Liver (tissue), 9 donors: Measurements from ENCODE around the gene ADNP. TPM values are rescaled to one million over a fixed set of nuclear protein-coding genes. Genes with fewer than 3 reads are reported as not detected.

Experiments used
- DNase-seq: peaks from one replicate; pipeline ENCODE4 v3.0.0-alpha.2; 2017; ENCODE audit warnings: low spot score
- H3K27ac ChIP-seq, 2 donors: one replicate each; pipeline ENCODE4 v1.7.0; 2013; ENCODE audit warnings: inconsistent platforms in 2 of 2, low read length in 2 of 2, control low read depth in 1 of 2, low read depth in 1 of 2, mild to moderate bottlenecking in 1 of 2
- H3K27me3 ChIP-seq, 4 donors: one replicate each; pipeline versions ENCODE4 v1.6.1 to v1.7.0; 2013; ENCODE audit warnings: low read length in 3 of 4, inconsistent platforms in 1 of 4, mild to moderate bottlenecking in 1 of 4, moderate library complexity in 1 of 4; ENCODE audit not compliant: control insufficient read depth in 4 of 4, insufficient read depth in 4 of 4
- H3K36me3 ChIP-seq, 4 donors: one replicate each; pipeline versions ENCODE4 v1.6.1 to v1.7.0; 2013; ENCODE audit warnings: low read length in 3 of 4, mild to moderate bottlenecking in 3 of 4, low read depth in 1 of 4, moderate library complexity in 1 of 4; ENCODE audit not compliant: control insufficient read depth in 4 of 4, insufficient read depth in 3 of 4
- H3K4me1 ChIP-seq, 4 donors: one replicate each; pipeline versions ENCODE4 v1.6.1 to v1.7.0; 2013; ENCODE audit warnings: low read length in 3 of 4, mild to moderate bottlenecking in 3 of 4, moderate library complexity in 1 of 4; ENCODE audit not compliant: control insufficient read depth in 4 of 4, insufficient read depth in 4 of 4
- H3K4me3 ChIP-seq, 3 donors: one replicate each; pipeline versions ENCODE4 v1.6.1 to v1.7.0; 2013; ENCODE audit warnings: low read length in 3 of 3, control low read depth in 1 of 3, low read depth in 1 of 3, mild to moderate bottlenecking in 1 of 3
- H3K9ac ChIP-seq, 2 donors: one replicate each; pipeline ENCODE4 v1.7.0; 2013; ENCODE audit warnings: low read length in 2 of 2, mild to moderate bottlenecking in 2 of 2, moderate library complexity in 2 of 2, control low read depth in 1 of 2, low read depth in 1 of 2
- H3K9me3 ChIP-seq, 4 donors: one replicate each; pipeline versions ENCODE4 v1.6.1 to v1.7.0; 2013; ENCODE audit warnings: low read length in 3 of 4; ENCODE audit not compliant: control insufficient read depth in 4 of 4
- CTCF ChIP-seq: fragments of 150-350 bp; IDR thresholded peaks from 2 replicates; pipeline ENCODE4 v1.5.1; 2017; ENCODE audit warnings: improper control_type of control experiment, low read depth, low read length; ENCODE audit not compliant: missing input control
- EGR1 ChIP-seq, 2 donors: IDR thresholded peaks; 2 replicates each; pipeline ENCODE4 v1.6.1; 2016 to 2018; ENCODE audit warnings: antibody characterized with exemption in 2 of 2, low read depth in 2 of 2
- FOXA2 ChIP-seq: IDR thresholded peaks from 2 replicates; pipeline ENCODE4 v1.6.1; 2016; ENCODE audit warnings: antibody characterized with exemption
- GABPA ChIP-seq, 2 donors: IDR thresholded peaks in 1 of 2; conservative IDR thresholded peaks in 1 of 2; 2 replicates each; pipeline ENCODE4 v1.6.1; 2016; ENCODE audit warnings: antibody characterized with exemption in 2 of 2, mild to moderate bottlenecking in 1 of 2, moderate library complexity in 1 of 2
- HNF4G ChIP-seq: IDR thresholded peaks from 2 replicates; pipeline ENCODE4 v1.6.1; 2016; ENCODE audit warnings: antibody characterized with exemption
- JUND ChIP-seq, 2 donors: IDR thresholded peaks; 2 replicates each; pipeline ENCODE4 v1.6.1; 2016; ENCODE audit warnings: antibody characterized with exemption in 2 of 2
- MAX ChIP-seq: IDR thresholded peaks from 2 replicates; pipeline ENCODE4 v1.6.1; 2016; ENCODE audit warnings: antibody characterized with exemption
- NR2F2 ChIP-seq: IDR thresholded peaks from 2 replicates; pipeline ENCODE4 v1.6.1; 2016; ENCODE audit warnings: antibody characterized with exemption
- RAD21 ChIP-seq, 2 donors: IDR thresholded peaks; 2 replicates each; pipeline ENCODE4 v1.6.1; 2016; ENCODE audit warnings: antibody characterized with exemption in 2 of 2, mild to moderate bottlenecking in 2 of 2
- RXRA ChIP-seq, 2 donors: IDR thresholded peaks; 2 replicates each; pipeline ENCODE4 v1.6.1; 2017 to 2018; ENCODE audit warnings: antibody characterized with exemption in 2 of 2, mild to moderate bottlenecking in 1 of 2
- TAF1 ChIP-seq: conservative IDR thresholded peaks from 2 replicates; pipeline ENCODE4 v1.6.1; 2016; ENCODE audit warnings: antibody characterized with exemption, mild to moderate bottlenecking
- YY1 ChIP-seq: IDR thresholded peaks from 2 replicates; pipeline ENCODE4 v1.6.1; 2016; ENCODE audit warnings: antibody characterized with exemption, mild to moderate bottlenecking
- ZBTB33 ChIP-seq: IDR thresholded peaks from 2 replicates; pipeline ENCODE4 v1.6.1; 2016; ENCODE audit warnings: antibody characterized with exemption
- WGBS: extraction: QIAGEN DNeasy Blood & Tissue Kit; methylation state at CpG from one replicate; pipeline ENCODE4 v1.1.7; 2013; 5-methylcytosine and 5-hydroxymethylcytosine counted together
- polyA plus RNA-seq, 2 donors: library from polyadenylated mRNA; stranded (reverse) in 1 of 2; unstranded in 1 of 2; fragments of 200-250 nt in 1 of 2; fragments of >200 nt in 1 of 2; fragmentation: Nextera tagmentation in 1 of 2; extraction: Ambion mirVana in 1 of 2; gene quantifications; one replicate each; pipeline versions ENCODE4 v1.2.1 to v1.2.3, GENCODE V29; 2013 to 2015
- total RNA-seq, 2 donors: library from RNA; depleted of rRNA; stranded (reverse); fragments of >200 nt; gene quantifications; one replicate each; pipeline ENCODE4 v1.2.3, GENCODE V29; 2014
- TF ChIP-seq, protein P1 (sequence below): IDR thresholded peaks from 2 replicates; pipeline ENCODE4 v1.6.1; 2016; ENCODE audit warnings: antibody characterized with exemption
- donor health status: healthy.
- donor health status: healthy.
- donor health status: healthy.
- donor health status: healthy.
- donor health status: healthy.

The ADNP gene
- total and polyA plus RNA-seq, 4 donors = 9.3 to 25.4 (median 20.1) TPM

GRCh38 chr20:50916934-50917333 is 14.3 kb downstream of the ADNP start:
- no peak for TF ChIP-seq FOXA2
- no peak for TF ChIP-seq MAX
- TF ChIP-seq EGR1 (IDR thresholded peaks at IDR 0.05; ENCODE audit: low read depth in 2 of 2) = no peak
- TF ChIP-seq JUND (IDR thresholded peaks at IDR 0.05) = no peak
- no peak for TF ChIP-seq CTCF
- no peak for TF ChIP-seq RXRA (IDR thresholded peaks at IDR 0.05)
- TF ChIP-seq NR2F2 = no peak
- no peak for TF ChIP-seq GABPA (IDR thresholded peaks at IDR 0.05 in 1 of 2, conservative IDR thresholded peaks at IDR 0.05 in 1 of 2)
- TF ChIP-seq, protein P1, sequence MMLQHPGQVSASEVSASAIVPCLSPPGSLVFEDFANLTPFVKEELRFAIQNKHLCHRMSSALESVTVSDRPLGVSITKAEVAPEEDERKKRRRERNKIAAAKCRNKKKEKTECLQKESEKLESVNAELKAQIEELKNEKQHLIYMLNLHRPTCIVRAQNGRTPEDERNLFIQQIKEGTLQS = no peak
- TF ChIP-seq ZBTB33 = no peak
- no peak for TF ChIP-seq YY1
- H3K36me3 ChIP-seq = no peaks in the 10 kb centered on the region
- no peaks in the 10 kb centered on the region for H3K9me3 ChIP-seq
- H3K9ac ChIP-seq = no peak overlapping the region
- H3K27me3 ChIP-seq = no peaks in the 10 kb centered on the region
- WGBS = 79% methylated on average over 3 of the region's 3 CpGs
- peaks cover 3 to 28% (median 15%) of the 10 kb centered on the region in 4 donors for H3K4me1 ChIP-seq
- H3K4me3 ChIP-seq = no peak overlapping the region
- DNase-seq = no peak
- H3K27ac ChIP-seq = no peak overlapping the region

GRCh38 chr20:50916257-50916656 is 15.0 kb downstream of the ADNP start:
- 76% methylated on average over 5 of the region's 5 CpGs for WGBS
- H3K4me1 ChIP-seq = peaks cover 3 to 27% (median 19%) of the 10 kb centered on the region in 4 donors

More at GRCh38 chr20:50916257-50916656, 15.0 kb downstream of the ADNP start:
- no peak overlapping the region for H3K27ac ChIP-seq
- no peaks in the 10 kb centered on the region for H3K27me3 ChIP-seq
- no peaks in the 10 kb centered on the region for H3K36me3 ChIP-seq
- DNase-seq = no peak
- H3K9me3 ChIP-seq = no peaks in the 10 kb centered on the region
- no peak overlapping the region for H3K9ac ChIP-seq
- TF ChIP-seq TAF1 (no peak), HNF4G (no peak), JUND (IDR thresholded peaks at IDR 0.05) (no peak), ZBTB33 (no peak), RAD21 (IDR thresholded peaks at IDR 0.05) (no peak)
- H3K4me3 ChIP-seq = no peak overlapping the region
